ENCODE data around the gene IRF2BP2. TPM values are rescaled to one million over a fixed set of nuclear protein-coding genes. Genes with fewer than 3 reads are reported as not detected.

IRF2BP2 gene
- total RNA-seq, 8 experiments from 2014 or later, result 35.9 to 109 (median 82.0) TPM

Other genes with a start within 250 kb of the IRF2BP2 start
- 10 to 100 TPM; 24.6 to 52.5 (median 44.3) TPM for gene COA6, start 236.7 kb downstream of the IRF2BP2 start, total RNA-seq
- 10 to 100 TPM; 23.4 to 71.7 (median 42.6) TPM for gene TARBP1, start 131.0 kb downstream of the IRF2BP2 start, total RNA-seq

All from motor neuron (in vitro differentiated cells).